Stomach (tissue), 4 donors: Measurements from ENCODE around the gene ATG12.

Experiments used
- CTCF ChIP-seq, 7 experiments: fragments of 450-650 bp in 4 of 7; fragments of 200-600 bp in 3 of 7; sonication (generic) in 3 of 7; IDR thresholded peaks; one replicate each; pipeline ENCODE4 v1.5.1; 2016 to 2019; ENCODE audit warnings: antibody characterized with exemption in 7 of 7, control low read depth in 2 of 7, mild to moderate bottlenecking in 1 of 7
- POLR2A ChIP-seq, 4 donors: fragments of 450-650 bp; IDR thresholded peaks; one replicate each; pipeline ENCODE4 v1.6.1; 2016; ENCODE audit warnings: antibody characterized with exemption in 4 of 4, control low read depth in 2 of 4, mild to moderate bottlenecking in 1 of 4, moderate library complexity in 1 of 4
- POLR2AphosphoS5 ChIP-seq, 3 donors: sonication (generic); formaldehyde crosslinking; IDR thresholded peaks; one replicate each; pipeline ENCODE4 v1.6.1; 2016; ENCODE audit warnings: antibody characterized with exemption in 3 of 3

- TF ChIP-seq CTCF (IDR thresholded peaks at IDR 0.05): no peak
- no peak for TF ChIP-seq POLR2A (IDR thresholded peaks at IDR 0.05)
- TF ChIP-seq POLR2AphosphoS5 (IDR thresholded peaks at IDR 0.05): no peak
These were observed 43.3 kb upstream of the ATG12 start for GRCh38 chr5:115884704-115885103.
